Body of pancreas (tissue), 4 donors: Measurements from ENCODE around the gene APOL1.

Experiments used
- POLR2A ChIP-seq, 3 donors: fragments of 450-650 bp; IDR thresholded peaks; one replicate each; pipeline ENCODE4 v1.6.1; 2016; ENCODE audit warnings: antibody characterized with exemption in 3 of 3, mild to moderate bottlenecking in 2 of 3
- TF ChIP-seq, protein P1 (sequence below), 7 experiments: fragments of 450-650 bp in 4 of 7; fragments of 200-600 bp in 3 of 7; sonication (generic) in 3 of 7; IDR thresholded peaks; one replicate each; pipeline ENCODE4 v1.5.1; 2016 to 2019; ENCODE audit warnings: antibody characterized with exemption in 7 of 7

DNA sequence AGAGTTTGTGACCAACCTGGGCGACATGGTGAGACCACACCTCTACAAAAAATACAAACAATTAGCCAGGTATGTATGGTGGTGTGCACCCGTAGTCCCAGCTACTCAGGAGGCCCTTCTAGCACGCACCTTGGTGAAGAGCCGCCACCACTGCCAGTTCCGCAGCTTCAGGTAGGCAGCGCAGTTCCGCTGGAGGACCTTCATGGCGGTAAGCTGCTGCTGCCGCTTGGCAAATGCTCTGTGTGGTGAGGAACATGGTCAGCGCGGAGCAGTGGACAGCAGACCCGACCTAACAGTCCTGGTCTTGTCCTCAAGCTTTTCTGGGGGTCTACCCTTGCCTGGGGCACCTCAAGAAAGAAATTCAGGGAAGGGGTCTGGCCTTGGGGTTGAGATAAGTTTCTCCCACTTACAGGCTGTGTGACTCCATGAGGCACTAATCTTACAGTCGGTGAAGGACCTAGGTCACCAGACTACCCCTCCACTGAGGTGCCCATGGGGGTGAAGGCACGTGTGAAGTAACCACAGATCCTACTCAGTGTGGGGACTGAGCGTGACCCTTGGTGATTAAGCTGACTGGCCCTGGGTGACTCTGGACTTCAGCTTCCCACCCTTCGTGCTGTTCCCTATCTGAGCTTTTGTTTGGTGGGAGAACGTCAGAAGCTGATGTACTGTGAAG lies 49.6 kb downstream of the APOL1 start:
- TF ChIP-seq, protein P1, sequence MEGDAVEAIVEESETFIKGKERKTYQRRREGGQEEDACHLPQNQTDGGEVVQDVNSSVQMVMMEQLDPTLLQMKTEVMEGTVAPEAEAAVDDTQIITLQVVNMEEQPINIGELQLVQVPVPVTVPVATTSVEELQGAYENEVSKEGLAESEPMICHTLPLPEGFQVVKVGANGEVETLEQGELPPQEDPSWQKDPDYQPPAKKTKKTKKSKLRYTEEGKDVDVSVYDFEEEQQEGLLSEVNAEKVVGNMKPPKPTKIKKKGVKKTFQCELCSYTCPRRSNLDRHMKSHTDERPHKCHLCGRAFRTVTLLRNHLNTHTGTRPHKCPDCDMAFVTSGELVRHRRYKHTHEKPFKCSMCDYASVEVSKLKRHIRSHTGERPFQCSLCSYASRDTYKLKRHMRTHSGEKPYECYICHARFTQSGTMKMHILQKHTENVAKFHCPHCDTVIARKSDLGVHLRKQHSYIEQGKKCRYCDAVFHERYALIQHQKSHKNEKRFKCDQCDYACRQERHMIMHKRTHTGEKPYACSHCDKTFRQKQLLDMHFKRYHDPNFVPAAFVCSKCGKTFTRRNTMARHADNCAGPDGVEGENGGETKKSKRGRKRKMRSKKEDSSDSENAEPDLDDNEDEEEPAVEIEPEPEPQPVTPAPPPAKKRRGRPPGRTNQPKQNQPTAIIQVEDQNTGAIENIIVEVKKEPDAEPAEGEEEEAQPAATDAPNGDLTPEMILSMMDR (IDR thresholded peaks at IDR 0.05) = no peak
- no peak for TF ChIP-seq POLR2A (IDR thresholded peaks at IDR 0.05)
